GM12865 (cell line): ENCODE data around the gene TBC1D23.
"Not testable (repeated sequence)": the region's sequence is repeated elsewhere in the genome, so short reads cannot be mapped to it uniquely, and the experiment has no call there.

Source experiments
- DNase-seq: peaks from one replicate; pipeline ENCODE4 v3.0.0; 2010; ENCODE audit warnings: low read depth
- H3K4me3 ChIP-seq: 2 replicates; pipeline ENCODE4 v1.5.1; 2011; ENCODE audit warnings: mild to moderate bottlenecking, low read depth, low read length, control low read depth
- CTCF ChIP-seq: IDR thresholded peaks from 2 replicates; pipeline ENCODE4 v1.5.1; 2011; ENCODE audit warnings: low read length, control low read depth, low read depth, inconsistent platforms; ENCODE audit not compliant: insufficient read depth; ENCODE audit errors: missing control alignments

TBC1D23 gene

GRCh38 chr3:100316641-100317069, 55.9 kb downstream of the TBC1D23 start:
- TF ChIP-seq CTCF, result peak; percentile 63
- H3K4me3 ChIP-seq, result no peak overlapping the region
- DNase-seq, result peak; percentile 66

- DNase-seq, result peak; percentile 9
- TF ChIP-seq CTCF, result no peak
- H3K4me3 ChIP-seq, result no peak overlapping the region
Observed at GRCh38 chr3:100317912-100318311, 57.1 kb downstream of the TBC1D23 start.

GRCh38 chr3:100319951-100320350, 59.2 kb downstream of the TBC1D23 start:
- no peak for DNase-seq

GRCh38 chr3:100324044-100324443, 63.3 kb downstream of the TBC1D23 start:
- TF ChIP-seq CTCF, result no peak
- no peak for DNase-seq
- no peak overlapping the region for H3K4me3 ChIP-seq

More at GRCh38 chr3:100319951-100320350, 59.2 kb downstream of the TBC1D23 start:
- H3K4me3 ChIP-seq, result no peak overlapping the region
- TF ChIP-seq CTCF, result no peak

- no peak for DNase-seq
- no peak for TF ChIP-seq CTCF
- no peak overlapping the region for H3K4me3 ChIP-seq
Observed at GRCh38 chr3:100325827-100326226, 65.0 kb downstream of the TBC1D23 start.

- DNase-seq, H3K4me3 ChIP-seq: not testable (repeated sequence)
Observed at GRCh38 chr3:100327377-100327776, 66.6 kb downstream of the TBC1D23 start.

GRCh38 chr3:100329800-100330489, 69.2 kb downstream of the TBC1D23 start:
- no peak for TF ChIP-seq CTCF
- no peak for DNase-seq
- no peak overlapping the region for H3K4me3 ChIP-seq
